SK-N-SH (cell line): ENCODE measurements around the gene GSE1. TPM values are rescaled to one million over a fixed set of nuclear protein-coding genes. Genes with fewer than 3 reads are reported as not detected.

ENCODE experiments used
- CTCF ChIA-PET: fragments of 300-600, 350-600 bp; formaldehyde crosslinking; extraction: SDS; loops from one replicate; lab custom pipeline; 2021; lab: Yijun Ruan, JAX
- POLR2A ChIA-PET: fragments of 350-600 bp; sonication (Branson Sonifier 250); formaldehyde crosslinking; extraction: SDS; loops from one replicate; lab custom pipeline; 2020; ENCODE audit warnings: antibody characterized with exemption, inconsistent platforms; lab: Yijun Ruan, JAX
- DNase-seq: peaks from one replicate; pipeline ENCODE4 v3.0.0; 2012
- H2AFZ ChIP-seq: fragments of 200-600 bp; sonication (generic); 2 replicates; pipeline ENCODE4 v1.8.1; 2016; ENCODE audit warnings: antibody characterized with exemption, mild to moderate bottlenecking, low read depth
- H3F3A ChIP-seq: fragments of 200-600 bp; sonication (generic); replicated peaks from 2 replicates; pipeline ENCODE3; 2016; ENCODE audit warnings: antibody characterized with exemption, mild to moderate bottlenecking; ENCODE audit not compliant: insufficient read depth
- H3K27ac ChIP-seq, 2 experiments: fragments of 200-500 bp in 1 of 2; fragments of 200-600 bp in 1 of 2; sonication (Bioruptor generic) in 1 of 2; sonication (generic), shearing (Covaris generic) in 1 of 2; 2 replicates each; pipeline versions ENCODE4 v1.5.1 to v1.6.1; 2014 to 2016; ENCODE audit warnings: low read depth in 2 of 2, inconsistent platforms in 1 of 2, low read length in 1 of 2, mild to moderate bottlenecking in 1 of 2, mixed read lengths in 1 of 2
- H3K27me3 ChIP-seq: fragments of 200-600 bp; sonication (generic), shearing (Covaris generic); 2 replicates; pipeline ENCODE4 v1.6.1; 2016; ENCODE audit warnings: mixed run types; ENCODE audit not compliant: insufficient read depth
- H3K36me3 ChIP-seq, 2 experiments: fragments of 200-500 bp in 1 of 2; fragments of 200-600 bp in 1 of 2; sonication (Bioruptor generic) in 1 of 2; sonication (generic) in 1 of 2; replicated peaks in 1 of 2; 2 replicates each; pipeline versions ENCODE3 to v1.5.1; 2014 to 2016; ENCODE audit warnings: low read length in 1 of 2, mild to moderate bottlenecking in 1 of 2; ENCODE audit not compliant: insufficient read depth in 2 of 2, control insufficient read depth in 1 of 2
- H3K4me1 ChIP-seq, 2 experiments: fragments of 200-500 bp in 1 of 2; fragments of 200-600 bp in 1 of 2; sonication (Bioruptor generic) in 1 of 2; sonication (generic), shearing (Covaris generic) in 1 of 2; 2 replicates each; pipeline versions ENCODE4 v1.5.1 to v1.6.1; 2014 to 2016; ENCODE audit warnings: low read depth in 1 of 2, low read length in 1 of 2, mixed run types in 1 of 2; ENCODE audit not compliant: insufficient read depth in 2 of 2, control insufficient read depth in 1 of 2
- H3K4me2 ChIP-seq: fragments of 200-600 bp; sonication (generic), shearing (Covaris generic); 2 replicates; pipeline ENCODE4 v1.6.1; 2017; ENCODE audit warnings: mixed run types
- H3K4me3 ChIP-seq, 2 experiments: fragments of 200-500 bp in 1 of 2; fragments of 200-600 bp in 1 of 2; sonication (Bioruptor generic) in 1 of 2; sonication (generic), shearing (Covaris generic) in 1 of 2; 2 replicates each; pipeline versions ENCODE4 v1.5.1 to v1.8.1; 2014 to 2016; ENCODE audit warnings: low read depth in 2 of 2, inconsistent platforms in 1 of 2, low read length in 1 of 2, mild to moderate bottlenecking in 1 of 2, mixed read lengths in 1 of 2, moderate library complexity in 1 of 2
- H3K79me2 ChIP-seq: fragments of 200-600 bp; sonication (generic); 2 replicates; pipeline ENCODE4 v1.8.1; 2017; ENCODE audit warnings: mild to moderate bottlenecking; ENCODE audit not compliant: insufficient read depth
- H3K9ac ChIP-seq: fragments of 200-600 bp; sonication (generic); 2 replicates; pipeline ENCODE4 v1.6.1; 2017; ENCODE audit warnings: mixed run types
- H3K9me2 ChIP-seq: fragments of 200-600 bp; sonication (generic); 2 replicates; pipeline ENCODE4 v1.6.1; 2017; ENCODE audit warnings: mixed run types
- H3K9me3 ChIP-seq: fragments of 200-600 bp; sonication (generic); 2 replicates; pipeline ENCODE4 v1.6.1; 2017; ENCODE audit warnings: mixed run types, mild to moderate bottlenecking, moderate library complexity
- H4K20me1 ChIP-seq: fragments of 200-600 bp; sonication (generic); 2 replicates; pipeline ENCODE4 v1.6.1; 2017; ENCODE audit warnings: mild to moderate bottlenecking, mixed run types; ENCODE audit not compliant: insufficient read depth
- EZH2phosphoT487 ChIP-seq: fragments of 200-600 bp; sonication (generic); IDR thresholded peaks from 2 replicates; pipeline ENCODE4 v1.6.1; 2017; ENCODE audit warnings: low read depth, mixed run types, mild to moderate bottlenecking, antibody characterized with exemption, moderate library complexity, borderline replicate concordance
- FOSL2 ChIP-seq: IDR thresholded peaks from 2 replicates; pipeline ENCODE4 v1.4.0; 2012; ENCODE audit warnings: low read depth, mild to moderate bottlenecking, moderate library complexity, borderline replicate concordance
- FOXJ3 ChIP-seq: sonication (generic); formaldehyde crosslinking; IDR thresholded peaks from 2 replicates; pipeline ENCODE4 v1.5.1; 2020; ENCODE audit warnings: mild to moderate bottlenecking, missing genetic modification reagents
- FOXM1 ChIP-seq: IDR thresholded peaks from 2 replicates; pipeline ENCODE4 v1.4.0; 2012; ENCODE audit warnings: low read depth, mild to moderate bottlenecking
- GABPA ChIP-seq: IDR thresholded peaks from 2 replicates; pipeline ENCODE4 v1.4.0; 2012; ENCODE audit warnings: low read depth, mild to moderate bottlenecking
- GATA2 ChIP-seq: sonication (generic); formaldehyde crosslinking; IDR thresholded peaks from 2 replicates; pipeline ENCODE4 v1.5.0; 2020; ENCODE audit warnings: mild to moderate bottlenecking, missing genetic modification reagents
- NRF1 ChIP-seq: IDR thresholded peaks from 2 replicates; pipeline ENCODE4 v1.6.1; 2012; ENCODE audit warnings: low read depth, mild to moderate bottlenecking, low read length
- RAD21 ChIP-seq: IDR thresholded peaks from 2 replicates; pipeline ENCODE4 v1.6.1; 2012; ENCODE audit warnings: mild to moderate bottlenecking, low read length
- TCF12 ChIP-seq: IDR thresholded peaks from 2 replicates; pipeline ENCODE4 v1.4.0; 2012
- TEAD4 ChIP-seq: IDR thresholded peaks from 2 replicates; pipeline ENCODE4 v1.4.0; 2012; ENCODE audit warnings: mild to moderate bottlenecking, borderline replicate concordance; ENCODE audit not compliant: insufficient read depth
- YY1 ChIP-seq: IDR thresholded peaks from 2 replicates; pipeline ENCODE4 v1.4.0; 2012; ENCODE audit warnings: low read depth, mild to moderate bottlenecking
- WGBS: methylation state at CpG from one replicate; pipeline ENCODE4 v1.1.6; 2017; ENCODE audit warnings: low lambda C conversion rate; 5-methylcytosine and 5-hydroxymethylcytosine counted together
- polyA plus RNA-seq, 3 experiments: library from polyadenylated mRNA; depleted of rRNA; stranded (reverse); fragments of >200 nt; gene quantifications; 2 replicates each; pipeline ENCODE4 v1.2.3, GENCODE V29; 2012
- TF ChIP-seq, protein P1 (sequence below): IDR thresholded peaks from 2 replicates; pipeline ENCODE4 v1.4.0; 2012; ENCODE audit warnings: low read depth, borderline replicate concordance
- TF ChIP-seq, protein P2 (sequence below): IDR thresholded peaks from 2 replicates; pipeline ENCODE4 v1.6.1; 2012; ENCODE audit warnings: mild to moderate bottlenecking, low read depth, low read length, moderate library complexity
- TF ChIP-seq, protein P3 (sequence below): IDR thresholded peaks from 2 replicates; pipeline ENCODE4; 2012
- TF ChIP-seq, protein P4 (sequence below): fragments of 200-600 bp; sonication (generic); IDR thresholded peaks from 2 replicates; pipeline ENCODE4 v1.6.1; 2017; ENCODE audit warnings: antibody characterized with exemption, mild to moderate bottlenecking, moderate library complexity

Gene GSE1
- polyA plus RNA-seq, 1 of the 3 experiments (the other 2 are of a cell fraction): 26.5 TPM

DNA sequence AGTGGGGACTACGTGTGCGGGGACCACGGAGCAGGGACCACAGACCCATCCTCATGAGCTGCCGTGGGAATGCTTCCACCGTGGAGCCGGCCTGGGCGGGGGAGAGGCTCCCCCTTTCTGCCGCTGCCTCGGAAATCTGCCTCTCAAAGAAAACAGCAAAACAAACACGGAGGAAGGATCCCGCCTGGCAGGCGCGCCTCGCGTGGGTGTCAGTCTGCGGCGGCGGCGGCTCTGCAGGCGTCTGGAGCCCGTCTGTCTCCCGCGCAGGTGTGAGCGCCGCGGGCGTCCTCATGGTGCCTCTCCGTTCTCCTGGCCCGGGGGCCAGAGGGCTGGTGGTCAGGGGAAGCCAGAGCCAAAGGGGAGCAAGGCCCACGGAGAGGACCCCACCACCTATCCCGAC, 27.5 kb downstream of the GSE1 start:
- H3K9me3 ChIP-seq: no peaks in the 10 kb centered on the region
- peaks cover 0 to 74% of the 10 kb centered on the region in 2 experiments; a peak in 1 of 4 replicates for H3K4me1 ChIP-seq
- H3K4me3 ChIP-seq: no peak overlapping the region
- peaks cover 0 to 34% of the 10 kb centered on the region in 2 experiments for H3K36me3 ChIP-seq
- H3F3A ChIP-seq: no peaks in the 10 kb centered on the region
- TF ChIP-seq, protein P1, sequence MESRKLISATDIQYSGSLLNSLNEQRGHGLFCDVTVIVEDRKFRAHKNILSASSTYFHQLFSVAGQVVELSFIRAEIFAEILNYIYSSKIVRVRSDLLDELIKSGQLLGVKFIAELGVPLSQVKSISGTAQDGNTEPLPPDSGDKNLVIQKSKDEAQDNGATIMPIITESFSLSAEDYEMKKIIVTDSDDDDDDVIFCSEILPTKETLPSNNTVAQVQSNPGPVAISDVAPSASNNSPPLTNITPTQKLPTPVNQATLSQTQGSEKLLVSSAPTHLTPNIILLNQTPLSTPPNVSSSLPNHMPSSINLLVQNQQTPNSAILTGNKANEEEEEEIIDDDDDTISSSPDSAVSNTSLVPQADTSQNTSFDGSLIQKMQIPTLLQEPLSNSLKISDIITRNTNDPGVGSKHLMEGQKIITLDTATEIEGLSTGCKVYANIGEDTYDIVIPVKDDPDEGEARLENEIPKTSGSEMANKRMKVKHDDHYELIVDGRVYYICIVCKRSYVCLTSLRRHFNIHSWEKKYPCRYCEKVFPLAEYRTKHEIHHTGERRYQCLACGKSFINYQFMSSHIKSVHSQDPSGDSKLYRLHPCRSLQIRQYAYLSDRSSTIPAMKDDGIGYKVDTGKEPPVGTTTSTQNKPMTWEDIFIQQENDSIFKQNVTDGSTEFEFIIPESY: no peak
- TF ChIP-seq, protein P2, sequence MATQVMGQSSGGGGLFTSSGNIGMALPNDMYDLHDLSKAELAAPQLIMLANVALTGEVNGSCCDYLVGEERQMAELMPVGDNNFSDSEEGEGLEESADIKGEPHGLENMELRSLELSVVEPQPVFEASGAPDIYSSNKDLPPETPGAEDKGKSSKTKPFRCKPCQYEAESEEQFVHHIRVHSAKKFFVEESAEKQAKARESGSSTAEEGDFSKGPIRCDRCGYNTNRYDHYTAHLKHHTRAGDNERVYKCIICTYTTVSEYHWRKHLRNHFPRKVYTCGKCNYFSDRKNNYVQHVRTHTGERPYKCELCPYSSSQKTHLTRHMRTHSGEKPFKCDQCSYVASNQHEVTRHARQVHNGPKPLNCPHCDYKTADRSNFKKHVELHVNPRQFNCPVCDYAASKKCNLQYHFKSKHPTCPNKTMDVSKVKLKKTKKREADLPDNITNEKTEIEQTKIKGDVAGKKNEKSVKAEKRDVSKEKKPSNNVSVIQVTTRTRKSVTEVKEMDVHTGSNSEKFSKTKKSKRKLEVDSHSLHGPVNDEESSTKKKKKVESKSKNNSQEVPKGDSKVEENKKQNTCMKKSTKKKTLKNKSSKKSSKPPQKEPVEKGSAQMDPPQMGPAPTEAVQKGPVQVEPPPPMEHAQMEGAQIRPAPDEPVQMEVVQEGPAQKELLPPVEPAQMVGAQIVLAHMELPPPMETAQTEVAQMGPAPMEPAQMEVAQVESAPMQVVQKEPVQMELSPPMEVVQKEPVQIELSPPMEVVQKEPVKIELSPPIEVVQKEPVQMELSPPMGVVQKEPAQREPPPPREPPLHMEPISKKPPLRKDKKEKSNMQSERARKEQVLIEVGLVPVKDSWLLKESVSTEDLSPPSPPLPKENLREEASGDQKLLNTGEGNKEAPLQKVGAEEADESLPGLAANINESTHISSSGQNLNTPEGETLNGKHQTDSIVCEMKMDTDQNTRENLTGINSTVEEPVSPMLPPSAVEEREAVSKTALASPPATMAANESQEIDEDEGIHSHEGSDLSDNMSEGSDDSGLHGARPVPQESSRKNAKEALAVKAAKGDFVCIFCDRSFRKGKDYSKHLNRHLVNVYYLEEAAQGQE: no peak
- TF ChIP-seq FOXM1 (no peak), TCF12 (no peak), RAD21 (no peak), YY1 (no peak), EZH2phosphoT487 (no peak), GABPA (no peak), GATA2 (no peak), FOSL2 (no peak), TEAD4 (no peak), NRF1 (no peak), FOXJ3 (no peak)
- TF ChIP-seq, protein P3, sequence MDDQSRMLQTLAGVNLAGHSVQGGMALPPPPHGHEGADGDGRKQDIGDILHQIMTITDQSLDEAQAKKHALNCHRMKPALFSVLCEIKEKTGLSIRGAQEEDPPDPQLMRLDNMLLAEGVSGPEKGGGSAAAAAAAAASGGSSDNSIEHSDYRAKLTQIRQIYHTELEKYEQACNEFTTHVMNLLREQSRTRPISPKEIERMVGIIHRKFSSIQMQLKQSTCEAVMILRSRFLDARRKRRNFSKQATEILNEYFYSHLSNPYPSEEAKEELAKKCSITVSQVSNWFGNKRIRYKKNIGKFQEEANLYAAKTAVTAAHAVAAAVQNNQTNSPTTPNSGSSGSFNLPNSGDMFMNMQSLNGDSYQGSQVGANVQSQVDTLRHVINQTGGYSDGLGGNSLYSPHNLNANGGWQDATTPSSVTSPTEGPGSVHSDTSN: no peak
- TF ChIP-seq, protein P4, sequence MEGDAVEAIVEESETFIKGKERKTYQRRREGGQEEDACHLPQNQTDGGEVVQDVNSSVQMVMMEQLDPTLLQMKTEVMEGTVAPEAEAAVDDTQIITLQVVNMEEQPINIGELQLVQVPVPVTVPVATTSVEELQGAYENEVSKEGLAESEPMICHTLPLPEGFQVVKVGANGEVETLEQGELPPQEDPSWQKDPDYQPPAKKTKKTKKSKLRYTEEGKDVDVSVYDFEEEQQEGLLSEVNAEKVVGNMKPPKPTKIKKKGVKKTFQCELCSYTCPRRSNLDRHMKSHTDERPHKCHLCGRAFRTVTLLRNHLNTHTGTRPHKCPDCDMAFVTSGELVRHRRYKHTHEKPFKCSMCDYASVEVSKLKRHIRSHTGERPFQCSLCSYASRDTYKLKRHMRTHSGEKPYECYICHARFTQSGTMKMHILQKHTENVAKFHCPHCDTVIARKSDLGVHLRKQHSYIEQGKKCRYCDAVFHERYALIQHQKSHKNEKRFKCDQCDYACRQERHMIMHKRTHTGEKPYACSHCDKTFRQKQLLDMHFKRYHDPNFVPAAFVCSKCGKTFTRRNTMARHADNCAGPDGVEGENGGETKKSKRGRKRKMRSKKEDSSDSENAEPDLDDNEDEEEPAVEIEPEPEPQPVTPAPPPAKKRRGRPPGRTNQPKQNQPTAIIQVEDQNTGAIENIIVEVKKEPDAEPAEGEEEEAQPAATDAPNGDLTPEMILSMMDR: no peak
- H3K4me2 ChIP-seq: no peak overlapping the region
- peak overlapping the region in 1 of 2 experiments; percentile 54; a peak in 1 of 4 replicates for H3K27ac ChIP-seq
- H3K27me3 ChIP-seq: no peaks in the 10 kb centered on the region
- peaks cover 18% of the 10 kb centered on the region; the same call in 1 of the 2 replicates for H3K79me2 ChIP-seq
- CTCF ChIA-PET: interaction anchor here (2.1 to 3.2 kb wide), 2 partner anchors 24 to 77 kb away, joined by 9 to 21 read pairs; no protein-coding TSS in a partner anchor
- no peak for DNase-seq
- WGBS: 94% methylated on average over 27 of the region's 31 CpGs
- POLR2A ChIA-PET: interaction anchor here (1.6 kb wide), 1 partner anchor 10 kb away, joined by 5 read pairs; no protein-coding TSS in a partner anchor
- peaks cover 98% of the 10 kb centered on the region for H4K20me1 ChIP-seq
- no peaks in the 10 kb centered on the region for H3K9me2 ChIP-seq
- no peak overlapping the region for H3K9ac ChIP-seq
- H2AFZ ChIP-seq: no peak overlapping the region
